A549 (cell line): ENCODE data around the gene IGSF3. TPM values are rescaled to one million over a fixed set of nuclear protein-coding genes. Genes with fewer than 3 reads are reported as not detected.

Source experiments
- ATAC-seq, 2 experiments: fragments of 200-7000 bp in 1 of 2; fragments of >200 bp in 1 of 2; cut with Nextera tagmentation in 1 of 2; cut with Tn5 transposase in 1 of 2; 3 replicates each; pipeline versions ENCODE4 v1.8.0 to v1.9.1; 2018 to 2020; ENCODE audit warnings: mild to moderate bottlenecking in 1 of 2, moderate library complexity in 1 of 2
- CTCF ChIA-PET: fragments of 300-600 bp; sonication (Branson Sonifier 250); formaldehyde crosslinking; extraction: SDS; loops from one replicate; lab custom pipeline; 2021; ENCODE audit warnings: antibody characterized with exemption, inconsistent platforms; lab: Yijun Ruan, JAX
- POLR2A ChIA-PET: fragments of 350-600 bp; formaldehyde crosslinking; extraction: SDS; loops from one replicate; lab custom pipeline; 2021; ENCODE audit warnings: antibody characterized with exemption, inconsistent platforms; lab: Yijun Ruan, JAX
- DNase-seq, 2 experiments: peaks; one replicate each; pipeline versions ENCODE4 v3.0.0 to v3.0.0-alpha.2; 2011 to 2016; ENCODE audit warnings: low read depth in 1 of 2, low spot score in 1 of 2
- FAIRE-seq: peaks from 2 replicates; lab custom pipeline; 2011; peaks lifted over from hg19 to GRCh38; lab: Jason Lieb, UNC
- H3K27ac ChIP-seq, 2 experiments: fragments of >200 bp; sonication (Bioruptor Twin); formaldehyde crosslinking; 3 replicates each; pipeline ENCODE4 v1.5.1; 2016 to 2017
- H3K4me1 ChIP-seq: fragments of >200 bp; sonication (Bioruptor Twin); formaldehyde crosslinking; 3 replicates; pipeline ENCODE4 v1.6.1; 2016
- H3K4me2 ChIP-seq: fragments of >200 bp; sonication (Bioruptor Twin); formaldehyde crosslinking; 3 replicates; pipeline ENCODE4 v1.6.1; 2016
- H3K4me3 ChIP-seq: fragments of >200 bp; sonication (Bioruptor Twin); formaldehyde crosslinking; 3 replicates; pipeline ENCODE4 v1.5.1; 2016
- H3K9me3 ChIP-seq: fragments of >200 bp; sonication (Bioruptor Twin); formaldehyde crosslinking; 3 replicates; pipeline ENCODE4 v1.6.1; 2016
- CBX2 ChIP-seq: fragments of 200-600 bp; sonication (generic); IDR thresholded peaks from 2 replicates; pipeline ENCODE4 v1.6.1; 2016; ENCODE audit warnings: low read depth, mild to moderate bottlenecking, borderline replicate concordance
- CBX8 ChIP-seq: fragments of 200-600 bp; sonication (generic); IDR thresholded peaks from 2 replicates; pipeline ENCODE4 v1.6.1; 2016
- CEBPB ChIP-seq, 2 experiments: fragments of >200 bp in 1 of 2; sonication (Bioruptor Twin) in 1 of 2; formaldehyde crosslinking in 1 of 2; IDR thresholded peaks; 2 replicates each; pipeline ENCODE4 v1.6.1; 2012 to 2016
- EHF ChIP-seq: fragments of 250-450 bp; sonication (Bioruptor Pico); IDR thresholded peaks from 2 replicates; pipeline ENCODE4 v1.5.0; 2020; ENCODE audit warnings: mild to moderate bottlenecking
- EHMT2 ChIP-seq: fragments of 200-600 bp; sonication (generic); IDR thresholded peaks from 2 replicates; pipeline ENCODE4 v1.6.1; 2016; ENCODE audit warnings: antibody characterized with exemption, low read depth, mild to moderate bottlenecking, moderate library complexity
- EP300 ChIP-seq, 2 experiments: fragments of >200 bp; sonication (Bioruptor Twin); formaldehyde crosslinking; IDR thresholded peaks; 2 replicates in 1 of 2; 3 replicates in 1 of 2; pipeline ENCODE4 v1.6.1; 2016 to 2017
- GATA3 ChIP-seq: IDR thresholded peaks from 2 replicates; pipeline ENCODE4 v1.6.1; 2012; ENCODE audit warnings: borderline replicate concordance
- HDAC2 ChIP-seq: fragments of 200-600 bp; sonication (generic); IDR thresholded peaks from 2 replicates; pipeline ENCODE4 v1.6.1; 2016
- HOXA7 ChIP-seq: fragments of 250-450 bp; sonication (Bioruptor Pico); IDR thresholded peaks from 2 replicates; pipeline ENCODE4 v1.5.0; 2020; ENCODE audit warnings: mild to moderate bottlenecking, moderate library complexity
- HOXB5 ChIP-seq: fragments of 250-450 bp; sonication (Bioruptor Pico); IDR thresholded peaks from 2 replicates; pipeline ENCODE4 v1.5.0; 2020; ENCODE audit warnings: mild to moderate bottlenecking, moderate library complexity
- JUN ChIP-seq, 2 experiments: fragments of >200 bp; sonication (Bioruptor Twin); formaldehyde crosslinking; IDR thresholded peaks; 2 replicates in 1 of 2; 3 replicates in 1 of 2; pipeline ENCODE4 v1.6.1; 2016 to 2017
- JUNB ChIP-seq: fragments of >200 bp; sonication (Bioruptor Twin); formaldehyde crosslinking; IDR thresholded peaks from 2 replicates; pipeline ENCODE4 v1.6.1; 2016
- KDM1A ChIP-seq: fragments of 200-600 bp; sonication (generic); IDR thresholded peaks from 2 replicates; pipeline ENCODE4 v1.6.1; 2016; ENCODE audit warnings: low read depth, mild to moderate bottlenecking
- KDM5A ChIP-seq: fragments of 200-600 bp; sonication (generic); IDR thresholded peaks from 2 replicates; pipeline ENCODE4 v1.6.1; 2016; ENCODE audit warnings: antibody characterized with exemption, mild to moderate bottlenecking
- MYC ChIP-seq: IDR thresholded peaks from 2 replicates; pipeline ENCODE4 v1.6.1; 2012; ENCODE audit warnings: mild to moderate bottlenecking, inconsistent platforms, low read length, improper control_type of control experiment, borderline replicate concordance
- NR3C1 ChIP-seq: fragments of >200 bp; sonication (Bioruptor Twin); formaldehyde crosslinking; IDR thresholded peaks from 3 replicates; pipeline ENCODE4 v1.6.1; 2017
- POLR2A ChIP-seq: IDR thresholded peaks from 2 replicates; pipeline ENCODE4 v1.6.1; 2012; ENCODE audit warnings: mild to moderate bottlenecking, low read length
- RCOR1 ChIP-seq: fragments of 150-350 bp; IDR thresholded peaks from 2 replicates; pipeline ENCODE4 v1.6.1; 2014; ENCODE audit warnings: antibody characterized with exemption, low read length, low read depth
- RNF2 ChIP-seq: fragments of 200-600 bp; sonication (generic); IDR thresholded peaks from 2 replicates; pipeline ENCODE4 v1.6.1; 2016; ENCODE audit warnings: low read depth, mild to moderate bottlenecking, antibody characterized with exemption, moderate library complexity, borderline replicate concordance
- SMC3 ChIP-seq: fragments of >200 bp; sonication (Bioruptor Twin); formaldehyde crosslinking; IDR thresholded peaks from 3 replicates; pipeline ENCODE4 v1.6.1; 2018; ENCODE audit warnings: inconsistent platforms
- TFCP2L1 ChIP-seq: fragments of 250-450 bp; sonication (Bioruptor Pico); IDR thresholded peaks from 2 replicates; pipeline ENCODE4 v1.5.0; 2021; ENCODE audit warnings: mild to moderate bottlenecking
- ZC3H11A ChIP-seq: fragments of 450-650 bp; IDR thresholded peaks from 2 replicates; pipeline ENCODE4 v1.6.1; 2014; ENCODE audit warnings: antibody characterized with exemption, mild to moderate bottlenecking
- ZNF302 ChIP-seq: fragments of 250-450 bp; sonication (Bioruptor Pico); IDR thresholded peaks from 2 replicates; pipeline ENCODE4 v1.9.0; 2021; ENCODE audit warnings: inconsistent platforms, mild to moderate bottlenecking, moderate library complexity
- ZSCAN20 ChIP-seq: fragments of 250-450 bp; sonication (Bioruptor Pico); IDR thresholded peaks from 2 replicates; pipeline ENCODE4 v1.8.0; 2022; ENCODE audit warnings: mild to moderate bottlenecking, moderate library complexity
- whole genome bisulfite sequencing: methylation state at CpG from one replicate; pipeline ENCODE4 v1.1.6; 2017; ENCODE audit errors: missing lambda C conversion rate; 5-methylcytosine and 5-hydroxymethylcytosine counted together
- polyA plus RNA-seq, 4 experiments: library from polyadenylated mRNA; depleted of rRNA in 3 of 4; stranded (reverse); fragments of >200 nt; fragmentation: RNase III in 1 of 4; extraction: RNeasy Plus Mini Kit Qiagen cat#74134 plus additional on column Dnase treatment in 1 of 4; gene quantifications; 2 replicates in 3 of 4; 3 replicates in 1 of 4; pipeline ENCODE4 v1.2.3, GENCODE V29; 2011 to 2017
- TF ChIP-seq, protein P1 (sequence below): IDR thresholded peaks from 2 replicates; pipeline ENCODE4 v1.6.1; 2012; ENCODE audit warnings: low read depth, borderline replicate concordance
- TF ChIP-seq, protein P2 (sequence below): fragments of 250-450 bp; sonication (Bioruptor Pico); IDR thresholded peaks from 2 replicates; pipeline ENCODE4 v1.5.0; 2020; ENCODE audit warnings: low read depth, mild to moderate bottlenecking, moderate library complexity
- TF ChIP-seq, protein P3 (sequence below): fragments of 250-450 bp; sonication (Bioruptor Pico); IDR thresholded peaks from 2 replicates; pipeline ENCODE4 v1.5.0; 2021; ENCODE audit warnings: mild to moderate bottlenecking, moderate library complexity, borderline replicate concordance
- TF ChIP-seq, protein P4 (sequence below): IDR thresholded peaks from 2 replicates; pipeline ENCODE4 v1.6.1; 2012

IGSF3 gene
- polyA plus RNA-seq, 2 of the 4 experiments (the other 2 are of a cell fraction), result 18.5 to 21.9 TPM

DNA sequence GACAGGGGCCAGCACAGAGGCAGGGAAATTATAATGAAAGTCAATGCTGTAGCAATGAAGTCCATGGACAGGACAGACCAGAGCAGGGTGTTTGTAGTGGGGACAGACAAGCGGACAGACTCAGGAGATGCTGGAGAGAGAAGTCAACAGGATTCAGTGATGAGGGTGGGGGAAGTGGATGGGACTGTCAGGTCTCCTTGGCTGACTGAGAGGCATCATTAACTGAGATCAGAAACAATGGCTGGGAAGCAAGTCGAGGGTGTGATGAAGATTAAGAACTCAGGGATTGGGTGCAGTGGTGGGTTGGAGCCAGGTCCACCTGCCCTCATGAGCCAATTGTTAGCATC is 122.2 kb downstream of the IGSF3 start:
- TF ChIP-seq, protein P1, sequence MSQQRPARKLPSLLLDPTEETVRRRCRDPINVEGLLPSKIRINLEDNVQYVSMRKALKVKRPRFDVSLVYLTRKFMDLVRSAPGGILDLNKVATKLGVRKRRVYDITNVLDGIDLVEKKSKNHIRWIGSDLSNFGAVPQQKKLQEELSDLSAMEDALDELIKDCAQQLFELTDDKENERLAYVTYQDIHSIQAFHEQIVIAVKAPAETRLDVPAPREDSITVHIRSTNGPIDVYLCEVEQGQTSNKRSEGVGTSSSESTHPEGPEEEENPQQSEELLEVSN, result no peak
- TF ChIP-seq HOXA7 (CRISPR knock-in tag) (no peak), CEBPB (IDR thresholded peaks at IDR 0.05) (no peak), ZC3H11A (no peak), EHF (CRISPR knock-in tag) (no peak), EHMT2 (no peak), TFCP2L1 (no peak), SMC3 (no peak), CBX8 (no peak)
- TF ChIP-seq, protein P2, sequence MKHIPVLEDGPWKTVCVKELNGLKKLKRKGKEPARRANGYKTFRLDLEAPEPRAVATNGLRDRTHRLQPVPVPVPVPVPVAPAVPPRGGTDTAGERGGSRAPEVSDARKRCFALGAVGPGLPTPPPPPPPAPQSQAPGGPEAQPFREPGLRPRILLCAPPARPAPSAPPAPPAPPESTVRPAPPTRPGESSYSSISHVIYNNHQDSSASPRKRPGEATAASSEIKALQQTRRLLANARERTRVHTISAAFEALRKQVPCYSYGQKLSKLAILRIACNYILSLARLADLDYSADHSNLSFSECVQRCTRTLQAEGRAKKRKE (CRISPR knock-in tag), result no peak
- no peak for DNase-seq
- FAIRE-seq, result no peak
- no peaks in the 10 kb centered on the region for H3K9me3 ChIP-seq
- no peak overlapping the region for H3K4me3 ChIP-seq
- no peak overlapping the region for H3K4me2 ChIP-seq
- 73% methylated on average over 2 of the region's 2 CpGs for WGBS
- no peak overlapping the region for H3K27ac ChIP-seq
- ChIA-PET CTCF (no interaction called here), POLR2A (no interaction called here)
- H3K4me1 ChIP-seq, result no peaks in the 10 kb centered on the region
- ATAC-seq, result no peak

DNA sequence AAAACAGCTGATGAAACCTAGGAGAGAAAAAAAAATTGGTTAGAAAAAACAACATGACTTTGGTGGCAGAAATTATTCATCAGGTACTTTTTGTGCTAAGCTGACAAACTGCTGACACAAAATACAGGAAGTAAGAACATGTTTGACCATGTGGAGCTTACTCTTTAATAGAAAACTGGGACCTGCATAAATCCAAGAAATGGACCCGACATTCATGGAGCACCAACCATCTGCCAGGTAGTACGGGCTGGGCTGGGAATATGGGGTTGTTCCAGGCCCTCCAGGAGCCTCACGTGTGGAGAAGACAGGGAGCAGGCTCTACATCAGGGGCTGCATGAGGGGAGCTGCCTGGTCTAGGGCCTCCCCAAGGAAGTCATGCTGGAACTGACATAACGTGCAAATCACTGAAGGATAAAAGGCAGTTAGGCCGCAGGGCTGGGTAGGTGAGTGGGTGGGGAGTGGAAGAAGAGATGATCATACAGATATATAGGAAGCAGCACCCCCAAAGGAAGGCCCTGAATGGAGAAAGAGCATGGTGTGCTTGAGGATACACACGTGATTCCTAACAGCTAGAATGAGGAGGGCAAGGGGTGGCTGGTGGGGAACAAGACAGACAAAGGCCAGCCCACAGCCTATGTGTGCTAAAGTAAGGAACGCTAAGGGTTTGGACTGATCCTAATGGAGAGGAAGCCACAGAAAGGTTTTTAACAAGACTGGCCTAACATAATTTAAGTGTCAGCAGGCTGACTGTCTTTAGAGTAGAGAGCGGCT is 122.8 kb downstream of the IGSF3 start:
- DNase-seq, result no peak
- no peak for TF ChIP-seq JUNB
- TF ChIP-seq CBX2, result no peak
- no peak for TF ChIP-seq EHF (CRISPR knock-in tag)
- no peak for TF ChIP-seq EP300 (IDR thresholded peaks at IDR 0.05)
- no peak for TF ChIP-seq HDAC2
- no peak for TF ChIP-seq RNF2
- TF ChIP-seq HOXB5 (CRISPR knock-in tag), result no peak
- no peak for TF ChIP-seq ZNF302
- no peaks in the 10 kb centered on the region for H3K9me3 ChIP-seq
- FAIRE-seq, result no peak
- H3K27ac ChIP-seq, result no peak overlapping the region
- CTCF ChIA-PET, result no interaction called here
- no peaks in the 10 kb centered on the region for H3K4me1 ChIP-seq
- no peak for ATAC-seq
- WGBS, result 88% methylated on average over 8 of the region's 8 CpGs
- no peak overlapping the region for H3K4me3 ChIP-seq
- POLR2A ChIA-PET, result no interaction called here
- no peak overlapping the region for H3K4me2 ChIP-seq

DNA sequence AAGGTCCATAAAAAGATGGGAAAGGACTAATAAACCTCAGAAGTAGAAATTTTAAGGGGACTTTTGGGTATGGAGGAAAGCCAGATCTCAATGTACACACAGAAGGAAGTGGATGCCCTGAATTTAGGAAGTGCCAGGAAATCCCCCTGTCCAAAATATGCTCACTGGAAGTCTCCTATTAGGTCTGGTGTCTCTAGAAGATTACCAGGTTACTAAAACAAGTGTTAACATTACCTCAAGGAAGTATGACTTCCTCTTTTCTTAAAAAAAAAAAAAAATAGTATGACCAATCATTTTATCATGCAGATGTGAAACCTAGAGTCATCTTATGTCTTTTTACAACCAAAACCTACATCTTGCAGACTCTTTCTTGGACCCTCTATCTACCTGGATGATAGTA is 127.4 kb downstream of the IGSF3 start:
- H3K9me3 ChIP-seq, result no peaks in the 10 kb centered on the region
- TF ChIP-seq POLR2A (no peak), KDM1A (no peak), EP300 (IDR thresholded peaks at IDR 0.05) (no peak), ZSCAN20 (CRISPR knock-in tag) (no peak), KDM5A (no peak), CBX2 (no peak), JUN (IDR thresholded peaks at IDR 0.05) (no peak), RCOR1 (no peak), NR3C1 (no peak), MYC (no peak), GATA3 (no peak)
- TF ChIP-seq, protein P3, sequence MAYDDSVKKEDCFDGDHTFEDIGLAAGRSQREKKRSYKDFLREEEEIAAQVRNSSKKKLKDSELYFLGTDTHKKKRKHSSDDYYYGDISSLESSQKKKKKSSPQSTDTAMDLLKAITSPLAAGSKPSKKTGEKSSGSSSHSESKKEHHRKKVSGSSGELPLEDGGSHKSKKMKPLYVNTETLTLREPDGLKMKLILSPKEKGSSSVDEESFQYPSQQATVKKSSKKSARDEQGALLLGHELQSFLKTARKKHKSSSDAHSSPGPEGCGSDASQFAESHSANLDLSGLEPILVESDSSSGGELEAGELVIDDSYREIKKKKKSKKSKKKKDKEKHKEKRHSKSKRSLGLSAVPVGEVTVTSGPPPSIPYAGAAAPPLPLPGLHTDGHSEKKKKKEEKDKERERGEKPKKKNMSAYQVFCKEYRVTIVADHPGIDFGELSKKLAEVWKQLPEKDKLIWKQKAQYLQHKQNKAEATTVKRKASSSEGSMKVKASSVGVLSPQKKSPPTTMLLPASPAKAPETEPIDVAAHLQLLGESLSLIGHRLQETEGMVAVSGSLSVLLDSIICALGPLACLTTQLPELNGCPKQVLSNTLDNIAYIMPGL (CRISPR knock-in tag), result no peak
- TF ChIP-seq, protein P2 (CRISPR knock-in tag), result no peak
- TF ChIP-seq, protein P1, result no peak
- TF ChIP-seq, protein P4, sequence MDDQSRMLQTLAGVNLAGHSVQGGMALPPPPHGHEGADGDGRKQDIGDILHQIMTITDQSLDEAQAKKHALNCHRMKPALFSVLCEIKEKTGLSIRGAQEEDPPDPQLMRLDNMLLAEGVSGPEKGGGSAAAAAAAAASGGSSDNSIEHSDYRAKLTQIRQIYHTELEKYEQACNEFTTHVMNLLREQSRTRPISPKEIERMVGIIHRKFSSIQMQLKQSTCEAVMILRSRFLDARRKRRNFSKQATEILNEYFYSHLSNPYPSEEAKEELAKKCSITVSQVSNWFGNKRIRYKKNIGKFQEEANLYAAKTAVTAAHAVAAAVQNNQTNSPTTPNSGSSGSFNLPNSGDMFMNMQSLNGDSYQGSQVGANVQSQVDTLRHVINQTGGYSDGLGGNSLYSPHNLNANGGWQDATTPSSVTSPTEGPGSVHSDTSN, result no peak
- DNase-seq (no peak), ATAC-seq (no peak), FAIRE-seq (no peak)
- ChIA-PET CTCF (interaction anchor here (1.3 to 2.6 kb wide), 3 partner anchors 34 to 401 kb away, joined by 3 to 7 read pairs (median 6); no protein-coding TSS in a partner anchor), POLR2A (no interaction called here)
- no peak overlapping the region for H3K4me2 ChIP-seq
- no peak overlapping the region for H3K4me3 ChIP-seq
- peaks cover 26% of the 10 kb centered on the region; the same call in 2 of the 3 replicates for H3K4me1 ChIP-seq
- H3K27ac ChIP-seq, result no peak overlapping the region
